Ovary (tissue), 3 donors: Measurements from ENCODE around the gene CDO1.

Source experiments
- CTCF ChIP-seq, 3 donors: fragments of 450-650 bp in 2 of 3; fragments of 200-600 bp in 1 of 3; IDR thresholded peaks; one replicate each; pipeline versions ENCODE4 v1.5.1 to v1.8.0; 2016 to 2022; ENCODE audit warnings: antibody characterized with exemption in 3 of 3, mild to moderate bottlenecking in 1 of 3
- EP300 ChIP-seq: sonication (generic); formaldehyde crosslinking; IDR thresholded peaks from one replicate; pipeline ENCODE4 v1.6.1; 2017; ENCODE audit warnings: antibody characterized with exemption
- POLR2A ChIP-seq: fragments of 450-650 bp; IDR thresholded peaks from one replicate; pipeline ENCODE4 v1.6.1; 2017; ENCODE audit warnings: antibody characterized with exemption, mild to moderate bottlenecking, moderate library complexity
- donor health status: DM: no; HTN: no; CAD: no.

DNA sequence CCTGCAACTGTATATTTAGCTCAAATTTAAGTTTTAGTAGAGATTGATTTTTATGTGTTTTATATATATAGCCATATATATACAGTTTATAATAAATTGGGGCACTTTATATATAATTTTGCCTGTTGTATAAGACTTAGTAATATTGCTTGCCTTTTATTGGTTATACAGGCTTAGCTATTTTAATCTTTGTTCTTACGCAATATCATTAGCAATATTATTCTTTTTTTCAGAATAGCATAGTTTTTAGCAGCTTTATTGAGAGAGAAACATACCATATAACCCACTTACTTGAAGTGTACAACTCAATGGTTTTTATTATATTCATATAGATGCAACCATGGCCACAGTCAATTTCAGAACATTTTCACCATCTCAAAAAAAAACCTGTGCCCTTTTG is 28.0 kb downstream of the CDO1 start:
- no peak for TF ChIP-seq POLR2A
- no peak for TF ChIP-seq CTCF (IDR thresholded peaks at IDR 0.05)
- TF ChIP-seq EP300 = no peak
